Right atrium auricular region (tissue), 2 donors: ENCODE measurements around the gene ARHGEF33. TPM values are rescaled to one million over a fixed set of nuclear protein-coding genes. Genes with fewer than 3 reads are reported as not detected.

Source experiments
- DNase-seq: peaks from one replicate; pipeline ENCODE4 v3.0.0-alpha.2; 2019; ENCODE audit warnings: low spot score
- H3K27ac ChIP-seq, 2 donors: fragments of 200-600 bp; sonication (generic); 1 replicate in 1 of 2; 2 replicates in 1 of 2; pipeline ENCODE4 v1.5.1; 2016 to 2019
- H3K27me3 ChIP-seq, 2 donors: fragments of 200-600 bp; sonication (generic); one replicate each; pipeline versions ENCODE4 v1.5.1 to v1.6.0; 2017 to 2019
- H3K36me3 ChIP-seq: fragments of 200-600 bp; sonication (generic); one replicate; pipeline ENCODE4 v1.5.1; 2016
- H3K4me1 ChIP-seq, 2 donors: fragments of 200-600 bp; sonication (generic); one replicate each; pipeline versions ENCODE4 v1.5.1 to v1.6.0; 2017 to 2019
- H3K4me3 ChIP-seq, 2 donors: fragments of 200-600 bp; sonication (generic); 1 replicate in 1 of 2; 2 replicates in 1 of 2; pipeline ENCODE4 v1.5.1; 2017 to 2019; ENCODE audit warnings: mild to moderate bottlenecking in 1 of 2, moderate library complexity in 1 of 2
- H3K9me3 ChIP-seq, 2 donors: fragments of 200-600 bp; sonication (generic); one replicate each; pipeline ENCODE4 v1.5.1; 2019
- total RNA-seq, 2 donors: library from RNA; depleted of rRNA; stranded (reverse); fragments of >200 nt; gene quantifications; one replicate each; pipeline ENCODE4 v1.1.0, GENCODE V29; 2016
- TF ChIP-seq, protein P1 (sequence below), 2 donors: fragments of 200-600 bp; sonication (generic); IDR thresholded peaks; one replicate each; pipeline ENCODE4 v1.5.1; 2019; ENCODE audit warnings: antibody characterized with exemption in 2 of 2

ARHGEF33 gene
- total RNA-seq, 2 donors from 2014 or later, result 0.24 to 1.0 TPM

DNA sequence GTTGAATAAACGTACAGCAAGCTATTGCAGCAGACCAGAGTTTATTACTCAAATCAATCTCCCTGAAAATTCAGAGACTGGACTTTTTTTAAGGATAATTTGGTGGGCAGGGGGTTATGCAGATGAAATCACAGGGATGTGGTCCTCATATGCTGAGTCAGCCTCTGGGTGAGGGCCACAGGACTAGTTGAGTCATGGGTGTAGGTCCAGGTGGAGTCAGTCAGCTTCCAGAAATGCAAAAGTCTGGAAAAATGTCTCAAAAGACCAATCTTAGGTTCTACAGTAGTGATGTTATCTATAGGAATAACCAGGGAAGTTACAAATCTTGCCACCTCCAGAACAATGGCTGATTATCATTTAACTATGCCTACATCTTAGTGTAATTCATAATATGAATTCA is 51.1 kb downstream of the ARHGEF33 start:
- Histone ChIP-seq H3K4me1 (no peaks in the 10 kb centered on the region), H3K27ac (no peak overlapping the region), H3K9me3 (no peaks in the 10 kb centered on the region), H3K4me3 (no peak overlapping the region), H3K27me3 (no peaks in the 10 kb centered on the region), H3K36me3 (no peaks in the 10 kb centered on the region)
- TF ChIP-seq, protein P1, sequence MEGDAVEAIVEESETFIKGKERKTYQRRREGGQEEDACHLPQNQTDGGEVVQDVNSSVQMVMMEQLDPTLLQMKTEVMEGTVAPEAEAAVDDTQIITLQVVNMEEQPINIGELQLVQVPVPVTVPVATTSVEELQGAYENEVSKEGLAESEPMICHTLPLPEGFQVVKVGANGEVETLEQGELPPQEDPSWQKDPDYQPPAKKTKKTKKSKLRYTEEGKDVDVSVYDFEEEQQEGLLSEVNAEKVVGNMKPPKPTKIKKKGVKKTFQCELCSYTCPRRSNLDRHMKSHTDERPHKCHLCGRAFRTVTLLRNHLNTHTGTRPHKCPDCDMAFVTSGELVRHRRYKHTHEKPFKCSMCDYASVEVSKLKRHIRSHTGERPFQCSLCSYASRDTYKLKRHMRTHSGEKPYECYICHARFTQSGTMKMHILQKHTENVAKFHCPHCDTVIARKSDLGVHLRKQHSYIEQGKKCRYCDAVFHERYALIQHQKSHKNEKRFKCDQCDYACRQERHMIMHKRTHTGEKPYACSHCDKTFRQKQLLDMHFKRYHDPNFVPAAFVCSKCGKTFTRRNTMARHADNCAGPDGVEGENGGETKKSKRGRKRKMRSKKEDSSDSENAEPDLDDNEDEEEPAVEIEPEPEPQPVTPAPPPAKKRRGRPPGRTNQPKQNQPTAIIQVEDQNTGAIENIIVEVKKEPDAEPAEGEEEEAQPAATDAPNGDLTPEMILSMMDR (IDR thresholded peaks at IDR 0.05), result no peak
- DNase-seq, result no peak

DNA sequence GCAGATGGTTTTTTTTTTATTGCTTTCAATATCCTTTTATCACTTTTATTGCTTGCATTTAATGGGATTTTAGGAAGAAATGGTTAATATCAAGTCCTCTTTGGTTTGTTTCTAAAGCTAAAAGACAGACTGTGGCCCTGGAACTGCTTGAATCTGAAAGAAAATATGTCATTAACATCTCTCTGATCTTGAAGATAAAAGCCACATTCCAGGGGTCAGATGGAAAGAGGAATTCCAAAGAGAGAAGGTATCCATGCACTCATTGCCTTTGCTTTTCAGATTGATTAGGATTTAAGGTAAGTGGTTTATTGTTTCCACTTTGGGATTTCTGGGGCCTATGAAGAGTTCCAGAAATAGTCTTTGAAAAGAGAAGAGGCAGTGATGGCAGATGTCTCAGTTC is 54.1 kb downstream of the ARHGEF33 start:
- Histone ChIP-seq H3K4me3 (no peak overlapping the region), H3K9me3 (no peaks in the 10 kb centered on the region), H3K27me3 (no peaks in the 10 kb centered on the region), H3K27ac (no peak overlapping the region), H3K36me3 (no peaks in the 10 kb centered on the region), H3K4me1 (no peaks in the 10 kb centered on the region)
- TF ChIP-seq, protein P1 (IDR thresholded peaks at IDR 0.05), result no peak
- DNase-seq, result no peak

DNA sequence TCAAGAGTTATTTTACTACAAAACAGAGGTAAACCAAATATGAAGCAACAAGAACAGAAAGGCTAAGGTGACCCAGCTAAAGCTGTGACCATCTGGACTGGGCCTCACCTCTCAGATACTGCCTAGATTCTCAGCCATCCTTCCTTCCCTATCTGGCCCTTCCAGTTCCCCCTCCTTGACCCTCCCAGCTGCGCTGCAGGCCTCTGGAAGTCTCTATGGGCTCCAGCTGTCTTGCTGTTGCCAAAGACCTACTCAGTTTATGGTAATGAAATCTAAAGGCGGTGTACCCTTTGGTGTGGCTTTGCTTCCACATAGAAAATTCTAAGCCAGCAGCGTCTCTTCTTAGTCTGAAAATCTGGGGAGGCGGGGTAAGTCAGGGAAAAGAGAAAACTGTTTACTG is 55.7 kb downstream of the ARHGEF33 start:
- TF ChIP-seq, protein P1 (IDR thresholded peaks at IDR 0.05), result no peak
- Histone ChIP-seq H3K27ac (no peak overlapping the region), H3K27me3 (no peaks in the 10 kb centered on the region), H3K4me1 (no peaks in the 10 kb centered on the region), H3K36me3 (no peaks in the 10 kb centered on the region), H3K9me3 (no peaks in the 10 kb centered on the region), H3K4me3 (no peak overlapping the region)
- no peak for DNase-seq

DNA sequence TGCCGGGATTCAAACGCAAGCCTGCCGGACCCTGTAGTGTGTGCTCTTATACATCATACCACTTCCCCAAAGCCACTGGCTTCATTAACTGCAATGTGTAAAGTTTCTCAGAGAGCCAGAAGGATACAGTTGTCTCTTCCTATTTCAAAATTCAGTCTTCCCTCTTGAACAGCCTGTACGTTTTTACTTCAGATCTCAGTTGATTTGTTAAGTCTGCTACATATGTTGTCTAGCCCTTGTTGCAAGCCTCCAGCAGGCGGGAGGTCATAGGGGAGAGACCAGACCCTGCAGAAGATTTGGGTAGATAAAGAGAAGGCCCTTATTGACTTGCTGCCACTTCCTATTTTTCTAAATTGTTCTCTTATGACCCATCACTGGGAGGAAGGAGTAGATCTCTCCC is 56.2 kb downstream of the ARHGEF33 start:
- no peak overlapping the region for H3K4me3 ChIP-seq
- H3K9me3 ChIP-seq, result no peaks in the 10 kb centered on the region
- no peaks in the 10 kb centered on the region for H3K4me1 ChIP-seq
- H3K27me3 ChIP-seq, result no peaks in the 10 kb centered on the region
- no peak for DNase-seq
- no peaks in the 10 kb centered on the region for H3K36me3 ChIP-seq
- TF ChIP-seq, protein P1 (IDR thresholded peaks at IDR 0.05), result no peak
- no peak overlapping the region for H3K27ac ChIP-seq

DNA sequence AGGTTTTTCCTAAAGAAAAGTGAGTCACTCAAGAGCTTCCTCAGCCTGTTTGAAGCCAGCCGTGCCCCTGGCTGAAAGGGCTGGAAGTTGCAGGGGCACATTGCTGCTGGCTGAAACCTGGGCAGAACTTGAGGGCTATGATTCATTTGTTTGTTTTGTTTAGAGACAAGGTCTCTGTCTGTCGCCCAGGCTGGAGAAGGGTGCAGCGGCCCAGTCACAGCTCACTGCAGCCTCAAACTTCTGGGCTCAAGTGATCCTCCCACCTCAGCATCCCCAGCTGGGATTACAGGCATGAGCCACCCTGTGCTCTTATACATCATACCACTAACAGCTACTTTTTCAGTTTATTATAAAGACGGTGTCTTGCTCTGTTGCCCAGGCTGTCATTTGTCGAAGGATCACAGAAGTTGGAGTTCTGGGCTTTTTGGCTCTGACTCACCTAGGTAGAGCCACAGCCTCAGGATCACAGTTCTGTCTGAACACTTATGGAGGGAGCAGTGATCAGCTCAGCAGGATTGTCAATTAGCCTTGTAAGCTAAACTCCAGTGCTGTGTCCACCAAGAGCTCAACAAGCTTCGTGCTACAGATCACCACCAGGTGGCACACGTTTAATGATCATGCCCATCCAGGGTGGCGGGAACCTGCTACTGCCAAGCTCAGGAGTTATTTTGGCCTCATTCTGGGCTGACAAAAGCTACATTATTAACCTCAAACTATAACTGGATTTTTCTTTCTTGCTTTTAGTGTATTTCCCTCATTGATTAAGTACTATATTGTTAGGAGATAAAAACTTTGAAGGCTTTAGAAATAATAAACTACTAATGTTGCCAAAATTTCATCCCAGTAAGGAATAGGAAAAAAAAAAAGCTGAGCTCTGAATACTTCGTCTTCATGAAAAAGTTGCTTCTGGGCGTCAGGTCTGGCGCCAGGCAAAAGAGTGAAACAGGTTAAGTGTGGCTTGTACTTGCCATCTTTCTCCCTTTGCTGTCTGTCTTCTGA is 57.9 kb downstream of the ARHGEF33 start:
- Histone ChIP-seq H3K4me1 (no peaks in the 10 kb centered on the region), H3K4me3 (no peak overlapping the region), H3K36me3 (no peaks in the 10 kb centered on the region), H3K27me3 (no peaks in the 10 kb centered on the region), H3K9me3 (no peaks in the 10 kb centered on the region), H3K27ac (no peak overlapping the region)
- DNase-seq, result peak; percentile 68
- TF ChIP-seq, protein P1 (IDR thresholded peaks at IDR 0.05), result peak; percentile 32 to 71
